GM21367 (cell line): ENCODE measurements around the gene API5.
"Not testable (repeated sequence)": the region's sequence is repeated elsewhere in the genome, so short reads cannot be mapped to it uniquely, and the experiment has no call there.

Source experiments
- ATAC-seq: cut with Tn5 transposase; IDR thresholded peaks from one replicate; pipeline ENCODE4 v1.9.1; 2021; ENCODE audit not compliant: unreplicated experiment

The API5 gene

DNA sequence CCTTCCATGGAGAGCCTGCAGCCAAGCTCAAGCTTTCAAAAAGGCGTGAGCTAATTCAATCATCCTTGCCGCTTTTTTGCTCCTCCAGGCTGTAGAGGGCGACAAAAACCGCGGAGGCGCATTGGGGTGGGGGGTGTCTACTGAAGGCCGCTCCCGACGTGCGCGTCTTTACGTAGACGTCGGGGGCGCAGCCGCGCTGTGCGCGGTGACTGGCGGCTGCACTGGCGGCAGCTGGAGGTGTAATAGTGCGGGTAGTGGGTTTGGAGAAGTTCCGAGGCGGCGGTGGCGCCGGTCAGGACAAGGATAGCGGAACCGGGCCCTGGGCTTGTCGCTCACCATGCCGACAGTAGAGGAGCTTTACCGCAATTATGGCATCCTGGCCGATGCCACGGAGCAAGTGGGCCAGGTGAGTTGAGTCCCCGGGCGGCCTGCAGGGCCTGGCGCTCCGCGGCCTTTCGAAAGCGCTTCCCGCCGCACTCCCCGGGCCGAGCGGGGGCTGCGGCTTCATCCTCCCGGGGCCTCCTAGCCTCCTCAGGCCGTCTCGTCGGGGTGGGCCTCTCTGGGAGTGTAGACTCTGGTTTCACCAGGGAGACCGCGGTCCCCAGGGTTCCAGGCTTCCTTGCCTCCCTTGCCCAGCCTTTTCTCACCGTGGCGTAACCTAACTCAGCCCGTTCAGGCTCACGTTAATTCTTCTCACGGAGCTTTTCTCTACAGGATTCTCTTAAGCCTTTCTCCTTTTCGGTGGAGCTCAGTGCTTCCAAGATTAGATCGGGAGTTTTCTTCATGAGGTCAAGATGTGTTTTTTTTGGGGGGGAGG, at the start of gene API5:
TSS of gene API5 (plus strand) at position 206 of the 817 bp plus-strand sequence. CDS start at position 338, 132 bp downstream.
- peak; percentile 98 for ATAC-seq

DNA sequence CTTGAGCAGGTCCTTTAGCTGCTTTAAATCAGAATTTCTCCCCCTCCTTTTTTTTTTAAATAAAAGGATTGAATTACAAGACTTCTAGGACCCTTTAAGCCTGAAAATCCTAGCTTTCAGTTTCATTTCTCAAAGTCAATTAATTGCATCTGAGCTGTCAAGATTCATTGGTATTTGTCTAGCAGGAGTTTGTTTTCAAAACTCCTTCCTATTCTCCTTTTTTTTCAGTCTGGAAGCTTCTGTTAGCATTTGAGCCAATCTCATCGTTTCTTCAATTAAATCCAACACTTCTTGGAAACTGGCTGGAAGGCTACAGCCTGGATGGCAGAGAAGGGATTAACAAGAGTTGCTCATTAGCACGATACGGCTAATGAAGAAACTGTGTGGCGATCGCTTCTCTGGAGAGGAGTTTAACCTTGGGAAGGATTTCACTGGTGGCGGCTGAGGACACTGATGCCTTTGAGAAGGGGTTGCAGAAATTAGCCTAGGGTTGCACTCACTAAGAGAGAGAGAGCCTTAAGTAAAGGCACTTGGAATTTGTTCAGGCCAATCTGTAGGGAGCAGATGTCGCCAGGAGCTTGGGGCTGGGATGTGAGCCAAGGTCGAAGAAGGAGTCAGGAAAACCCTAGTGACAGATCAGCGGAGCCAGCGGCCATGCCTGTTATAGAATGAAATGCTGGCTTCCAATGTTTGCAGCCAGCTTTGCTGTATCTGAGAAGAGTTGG, 43.8 kb upstream of the API5 start:
- no peak for ATAC-seq

DNA sequence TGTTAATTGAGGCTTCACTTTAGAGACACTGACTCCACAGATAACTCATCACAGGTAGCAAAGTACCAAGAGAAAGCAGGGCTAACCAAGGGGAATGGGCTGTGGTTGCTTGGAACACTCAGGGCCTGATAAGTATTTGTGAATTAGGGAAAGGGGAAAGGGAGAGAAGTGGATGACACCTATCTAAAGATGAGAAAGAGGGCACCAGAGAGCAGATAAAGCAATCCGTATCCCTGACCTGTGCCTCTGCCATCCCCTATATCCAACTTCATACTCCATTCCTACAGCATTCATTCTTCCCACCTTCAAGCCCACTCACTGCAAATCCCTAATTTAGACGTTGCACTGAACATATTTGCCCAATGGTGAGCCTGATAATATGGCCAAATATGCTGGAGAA, 43.0 kb upstream of the API5 start:
- no peak for ATAC-seq

DNA sequence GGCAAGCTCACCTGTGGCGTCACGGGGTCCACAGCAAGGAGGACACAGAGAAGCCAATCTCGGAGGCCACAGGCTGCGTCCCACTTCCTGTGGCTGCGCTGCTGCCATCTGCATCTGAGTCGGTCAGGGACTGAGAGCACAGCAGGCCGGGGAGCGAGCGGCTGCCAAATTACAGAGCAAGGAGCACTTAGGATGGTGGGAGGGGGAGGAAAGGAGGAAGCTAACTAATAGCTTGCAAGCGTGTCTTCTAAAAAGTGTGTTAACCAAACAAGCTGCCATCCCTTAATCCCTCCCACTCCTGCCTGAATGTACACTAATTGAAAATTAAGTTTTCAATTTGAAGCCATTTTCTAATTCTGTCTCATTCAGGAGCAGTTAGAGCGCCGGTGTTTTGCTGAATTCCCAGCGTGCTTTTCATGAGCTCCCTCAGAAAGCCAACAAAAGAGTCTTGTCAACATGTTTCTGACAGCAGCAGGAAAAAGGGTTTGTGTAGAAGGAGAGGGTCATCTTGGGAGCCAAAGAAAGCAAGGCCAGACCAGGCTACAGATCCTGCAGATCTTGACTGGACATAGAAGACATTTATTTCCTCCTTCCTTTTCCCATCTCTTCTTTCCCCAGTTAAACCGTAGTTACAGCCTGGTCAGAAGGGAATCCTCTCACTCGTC, 42.4 kb upstream of the API5 start:
- no peak for ATAC-seq

DNA sequence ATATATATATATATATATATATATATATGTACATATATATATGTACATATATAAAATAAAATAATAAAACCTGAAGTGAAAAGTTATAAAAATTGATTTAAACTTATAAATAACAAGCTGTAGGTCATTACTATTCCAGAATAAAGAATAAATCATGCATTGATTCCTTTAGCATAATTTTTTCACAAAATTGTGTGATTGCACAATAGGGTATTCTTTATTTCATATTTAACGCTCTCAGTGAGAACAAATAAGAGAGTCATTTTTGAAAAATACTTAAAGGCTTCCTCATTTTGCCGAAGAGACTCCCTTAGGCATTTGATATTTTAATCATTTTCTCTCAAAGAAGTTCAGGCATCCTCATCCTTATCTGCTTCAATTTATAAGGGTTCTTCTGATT, 41.3 kb upstream of the API5 start:
- no peak for ATAC-seq

DNA sequence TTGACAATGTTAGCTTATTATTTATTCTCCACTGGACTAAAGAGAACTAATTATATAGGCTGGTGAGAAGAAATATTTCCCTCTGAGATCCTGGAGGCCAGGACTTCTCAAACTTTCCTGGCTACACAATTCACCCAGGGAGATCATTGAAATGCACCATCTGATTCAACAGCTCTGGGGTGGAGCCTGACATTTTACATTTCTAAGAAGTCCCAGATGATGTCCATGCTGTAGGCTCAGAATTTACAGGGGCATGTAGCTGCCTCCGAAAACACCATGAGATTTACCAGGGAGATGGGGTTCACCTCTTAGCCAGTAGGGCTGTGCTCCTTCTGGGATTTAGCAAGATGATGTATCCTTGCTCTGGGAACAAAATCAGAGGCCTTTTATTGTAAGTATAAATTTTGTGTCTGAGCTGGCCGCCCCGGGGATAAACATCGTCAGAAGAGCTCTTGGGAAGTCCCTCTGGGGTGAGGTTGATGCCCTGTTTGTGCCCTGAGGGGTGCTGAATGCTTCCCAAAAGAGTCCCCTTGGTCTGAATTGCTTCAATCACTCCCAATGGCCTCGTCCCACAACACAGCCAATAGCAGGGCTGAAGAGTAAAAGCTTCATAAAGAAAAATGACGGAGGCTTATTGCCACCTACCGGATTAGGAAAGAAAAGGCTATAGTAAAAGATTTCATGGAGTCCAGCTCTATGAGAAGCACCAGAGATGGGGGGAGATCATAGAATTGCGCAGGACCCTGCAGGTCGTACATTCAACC, 33.4 kb upstream of the API5 start:
- ATAC-seq = no peak

DNA sequence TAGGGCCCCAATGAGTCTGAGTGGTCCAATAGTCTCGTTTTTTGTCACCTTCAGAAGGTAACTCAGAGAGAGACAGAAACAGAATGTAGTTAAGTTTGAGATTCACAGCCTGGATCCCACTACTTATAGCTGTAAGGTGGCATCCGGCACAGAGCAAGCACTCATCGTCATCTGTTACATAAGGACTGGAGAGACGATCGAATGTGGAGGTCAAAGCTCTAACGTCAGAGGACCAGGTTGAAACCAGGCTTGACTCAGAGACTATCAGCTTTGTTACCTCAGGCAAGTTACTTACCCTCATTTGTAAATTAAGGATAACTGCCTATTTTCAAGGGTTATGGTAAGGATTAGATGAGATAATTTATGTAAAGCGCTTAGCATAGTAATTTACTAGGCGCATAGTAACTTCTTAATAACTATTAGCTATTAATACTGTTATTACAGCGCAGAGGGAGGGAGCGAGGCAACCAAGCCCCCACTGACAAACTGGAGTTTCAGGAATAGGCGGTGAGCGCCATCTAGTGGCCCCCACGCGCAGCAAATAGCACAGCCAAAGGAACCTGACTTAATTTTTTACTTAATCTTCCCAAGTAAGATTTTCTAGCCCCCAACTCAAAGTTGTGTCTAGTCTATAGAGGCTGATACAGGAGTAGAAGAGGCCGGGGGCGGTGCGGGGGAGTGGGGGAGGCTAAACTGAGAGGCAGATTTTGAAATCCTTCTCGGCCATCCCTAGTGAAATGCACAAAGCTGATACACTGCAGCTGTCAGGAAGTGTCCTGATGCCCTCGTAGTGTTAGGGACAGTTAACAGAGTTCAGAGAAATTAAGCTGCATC, 29.0 kb upstream of the API5 start:
- ATAC-seq = no peak

DNA sequence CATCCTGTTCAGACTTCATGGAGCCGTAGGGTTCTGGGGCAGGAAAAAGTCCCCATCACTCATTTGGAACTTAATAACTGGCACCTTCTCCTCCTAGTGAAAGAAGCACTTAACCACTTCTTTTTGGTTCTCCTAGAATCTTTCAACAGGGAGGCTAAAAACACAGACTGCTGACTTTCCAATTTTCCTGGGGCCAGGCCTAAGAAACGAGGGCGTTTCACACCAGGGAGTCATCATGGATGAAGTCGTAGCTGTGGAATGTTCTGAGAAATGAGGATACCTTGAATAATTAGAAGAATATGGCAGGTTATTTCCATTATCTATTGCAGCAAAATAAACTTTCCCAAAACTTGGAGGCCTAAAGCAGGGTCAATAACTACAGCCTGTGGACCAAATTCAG, 26.0 kb upstream of the API5 start:
- ATAC-seq = no peak

DNA sequence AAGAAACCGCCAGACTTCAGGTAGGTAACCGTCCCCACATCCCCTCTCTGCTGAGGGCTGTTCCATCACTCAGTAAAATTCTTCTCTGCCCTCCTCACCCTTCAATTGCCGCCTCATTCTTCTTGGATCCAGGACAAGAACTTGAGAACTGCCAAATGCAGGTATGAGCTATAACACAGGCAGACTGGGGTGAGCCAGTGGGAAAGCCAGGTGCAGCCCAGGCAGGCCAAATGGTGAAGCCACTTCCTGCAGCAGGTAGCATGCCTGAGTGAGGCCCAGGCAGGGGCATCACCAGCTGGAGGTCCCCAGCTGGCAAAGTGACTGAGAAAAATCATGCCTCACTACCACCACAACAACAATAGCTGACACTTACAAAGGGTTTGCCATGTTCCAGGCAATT, 22.4 kb upstream of the API5 start:
- no peak for ATAC-seq

DNA sequence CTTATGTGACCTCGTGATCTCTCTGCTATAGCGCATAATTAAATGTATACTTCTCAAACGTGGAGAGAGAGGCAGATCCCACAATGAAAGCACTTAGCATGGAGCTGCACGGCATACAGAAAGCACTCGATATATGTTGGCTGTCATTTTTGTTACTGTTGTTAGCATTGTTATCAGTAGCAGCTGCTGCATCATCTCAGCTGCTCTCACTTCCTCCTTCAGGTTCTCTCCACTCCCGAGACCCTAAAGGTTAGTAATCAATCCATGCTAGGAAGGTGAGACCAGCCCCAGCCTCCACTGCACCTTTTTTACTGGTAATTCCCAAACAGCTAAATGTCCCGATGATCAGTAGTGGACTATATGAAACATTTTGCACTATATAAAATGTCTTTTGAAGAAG, 13.4 kb upstream of the API5 start:
- no peak for ATAC-seq

DNA sequence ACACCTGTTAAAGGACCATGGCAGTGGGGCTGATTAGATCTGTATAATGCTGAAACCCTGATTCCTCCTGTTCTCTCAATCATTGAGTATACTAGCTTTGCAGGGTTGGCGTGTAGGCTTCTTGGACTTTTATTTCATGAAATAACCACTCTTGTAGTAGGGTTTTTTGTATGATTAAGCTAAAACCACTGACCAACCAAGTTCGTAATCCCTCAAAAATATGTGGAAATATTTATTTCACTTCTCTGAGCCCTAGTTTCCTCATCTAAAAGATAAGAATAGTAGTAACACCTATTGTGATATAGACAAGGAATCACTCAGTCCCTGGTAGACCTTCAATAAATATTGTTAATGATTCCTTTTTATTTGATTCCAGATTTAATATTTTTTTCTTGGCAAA, 4.2 kb downstream of the API5 start:
- ATAC-seq = no peak

DNA sequence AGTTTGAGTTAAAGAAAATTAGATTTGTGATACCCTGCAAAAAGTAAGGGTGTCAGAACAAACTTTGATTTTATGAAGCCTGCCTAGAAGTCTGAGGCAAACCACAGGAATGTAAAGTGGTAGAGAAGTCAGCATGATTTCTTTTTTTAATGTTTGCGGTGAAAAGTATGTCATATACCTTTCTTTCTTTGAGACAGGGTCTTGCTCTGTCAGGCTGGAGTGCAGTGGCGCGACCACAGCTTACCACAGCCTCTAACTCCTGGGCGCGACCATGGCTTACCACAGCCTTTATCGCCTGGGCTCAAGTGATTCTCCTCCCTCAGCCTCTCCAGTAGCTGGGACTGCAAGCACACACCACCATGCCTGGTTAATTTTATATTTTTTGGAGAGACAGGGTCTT, 4.7 kb downstream of the API5 start:
- no peak for ATAC-seq

DNA sequence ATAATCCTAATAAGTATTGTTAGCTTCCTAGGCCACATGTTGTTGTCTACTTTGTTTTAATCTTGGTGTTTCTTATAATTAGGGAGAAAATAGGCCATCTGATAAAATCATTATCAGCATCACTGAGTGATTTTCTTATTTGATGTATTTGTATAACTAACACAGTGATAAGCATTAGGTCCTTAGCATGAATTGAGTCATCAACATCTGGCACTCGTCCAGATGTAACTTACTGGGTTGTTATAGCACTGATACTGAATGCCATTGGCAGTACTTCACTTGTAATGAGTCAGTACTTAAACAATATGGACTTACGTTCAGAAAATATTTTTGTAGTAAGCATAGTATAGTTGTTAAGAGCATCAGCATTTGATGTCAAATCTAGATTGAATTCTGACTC, 16.2 kb downstream of the API5 start:
- no peak for ATAC-seq

DNA sequence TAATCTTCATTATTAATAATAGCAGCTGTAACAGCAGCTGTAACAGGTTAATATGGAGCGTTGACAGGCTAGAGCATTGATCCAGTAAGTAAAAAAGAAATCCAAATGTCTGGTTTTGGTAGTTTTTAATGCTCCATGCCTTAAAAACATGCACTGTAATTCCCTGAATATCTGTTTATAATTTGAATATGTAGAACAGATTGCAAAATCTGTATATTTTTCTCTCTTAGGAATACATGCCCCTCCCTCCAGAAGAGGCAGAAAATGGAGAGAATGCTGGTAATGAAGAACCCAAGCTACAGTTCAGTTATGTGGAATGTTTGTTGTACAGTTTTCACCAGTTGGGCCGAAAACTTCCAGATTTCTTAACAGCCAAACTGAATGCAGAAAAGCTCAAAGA, 16.7 kb downstream of the API5 start:
- ATAC-seq = no peak

DNA sequence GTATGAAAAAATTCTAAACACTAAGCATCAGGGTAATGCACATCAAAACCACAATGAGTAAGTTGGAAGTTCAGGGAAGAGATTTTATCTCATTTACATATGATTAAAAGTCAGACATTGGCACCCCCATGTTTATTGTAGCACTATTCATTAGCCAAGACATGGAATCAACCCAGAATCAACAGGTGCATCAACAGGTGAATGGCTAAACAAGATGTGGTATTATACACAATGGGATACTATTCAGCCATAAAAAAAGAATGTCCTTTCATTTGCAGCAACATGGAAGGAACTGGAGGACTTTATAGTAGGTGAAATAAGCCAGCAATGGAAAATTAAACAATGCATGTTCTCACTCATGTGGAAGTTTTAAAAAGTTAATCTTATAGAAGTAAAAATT, 29.4 kb downstream of the API5 start:
- no peak for ATAC-seq

DNA sequence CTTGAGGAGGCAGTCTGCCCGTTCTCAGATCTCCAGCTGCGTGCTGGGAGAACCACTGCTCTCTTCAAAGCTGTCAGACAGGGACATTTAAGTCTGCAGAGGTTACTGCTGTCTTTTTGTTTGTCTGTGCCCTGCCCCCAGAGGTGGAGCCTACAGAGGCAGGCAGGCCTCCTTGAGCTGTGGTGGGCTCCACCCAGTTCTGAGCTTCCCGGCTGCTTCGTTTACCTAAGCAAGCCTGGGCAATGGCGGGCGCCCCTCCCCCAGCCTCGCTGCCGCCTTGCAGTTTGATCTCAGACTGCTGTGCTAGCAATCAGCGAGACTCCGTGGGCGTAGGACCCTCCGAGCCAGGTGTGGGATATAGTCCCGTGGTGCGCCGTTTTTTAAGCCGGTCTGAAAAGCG, 39.6 kb downstream of the API5 start:
- ATAC-seq = not testable (repeated sequence)

DNA sequence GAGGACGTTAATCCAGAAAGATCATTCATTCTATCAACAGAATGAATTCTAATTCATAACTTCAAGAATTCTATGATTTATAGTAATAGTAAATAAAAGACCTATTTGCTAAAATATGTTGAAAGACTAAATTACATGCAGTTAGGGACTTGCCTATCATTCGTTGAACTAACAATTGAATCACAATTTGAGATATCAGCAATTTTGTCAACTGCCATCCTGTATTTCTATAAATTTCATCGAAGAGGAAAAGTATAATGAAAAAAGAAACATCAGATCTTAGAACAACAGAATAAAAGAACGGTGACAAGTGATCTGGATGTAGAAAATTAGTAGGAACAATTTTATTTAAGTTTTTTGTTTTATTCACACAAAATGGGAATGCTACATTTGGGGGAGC, 42.5 kb downstream of the API5 start:
- no peak for ATAC-seq

DNA sequence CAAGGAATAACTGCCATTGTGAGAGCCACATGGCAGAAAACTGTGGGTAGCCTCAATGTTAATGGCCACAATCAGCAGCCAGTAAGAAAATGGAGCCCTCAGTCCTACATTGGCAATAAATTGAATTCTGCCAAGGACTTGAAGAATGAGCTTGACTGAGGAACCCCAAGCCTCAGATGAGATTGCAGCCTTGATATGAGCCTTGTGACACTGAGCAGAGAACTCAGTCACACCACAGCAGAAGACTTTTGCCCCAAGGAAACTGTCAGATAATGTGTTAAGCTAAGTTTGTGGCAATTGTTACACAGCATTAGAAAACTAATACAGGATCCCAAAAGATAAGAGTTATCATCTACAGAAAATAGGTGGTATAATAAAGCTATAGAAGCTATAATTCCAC, 44.5 kb downstream of the API5 start:
- no peak for ATAC-seq

DNA sequence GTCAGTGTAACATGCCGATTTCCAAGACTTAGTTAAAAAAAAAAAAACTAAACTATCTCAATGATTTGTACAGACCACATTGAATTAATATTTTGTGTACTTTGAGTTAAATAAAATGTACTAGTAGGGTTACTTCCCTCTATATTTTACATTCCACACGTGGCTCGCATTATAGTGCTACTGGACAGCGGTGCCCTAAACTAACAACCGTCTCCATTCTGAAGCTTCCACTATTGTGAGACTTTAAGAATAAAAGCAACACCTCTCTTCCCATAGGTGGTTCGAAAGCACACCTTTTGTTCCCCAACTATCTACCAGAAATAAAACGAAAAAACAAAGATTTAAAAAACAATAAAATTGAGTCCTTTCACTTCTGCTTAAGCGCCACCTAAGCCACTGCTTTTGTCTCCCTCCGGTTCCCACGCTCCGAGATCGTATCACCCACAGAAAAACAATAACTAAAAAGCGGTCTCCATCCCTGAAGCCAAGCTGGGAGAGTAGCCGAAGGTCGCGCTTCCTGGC, 46.5 kb downstream of the API5 start:
- ATAC-seq = no peak

DNA sequence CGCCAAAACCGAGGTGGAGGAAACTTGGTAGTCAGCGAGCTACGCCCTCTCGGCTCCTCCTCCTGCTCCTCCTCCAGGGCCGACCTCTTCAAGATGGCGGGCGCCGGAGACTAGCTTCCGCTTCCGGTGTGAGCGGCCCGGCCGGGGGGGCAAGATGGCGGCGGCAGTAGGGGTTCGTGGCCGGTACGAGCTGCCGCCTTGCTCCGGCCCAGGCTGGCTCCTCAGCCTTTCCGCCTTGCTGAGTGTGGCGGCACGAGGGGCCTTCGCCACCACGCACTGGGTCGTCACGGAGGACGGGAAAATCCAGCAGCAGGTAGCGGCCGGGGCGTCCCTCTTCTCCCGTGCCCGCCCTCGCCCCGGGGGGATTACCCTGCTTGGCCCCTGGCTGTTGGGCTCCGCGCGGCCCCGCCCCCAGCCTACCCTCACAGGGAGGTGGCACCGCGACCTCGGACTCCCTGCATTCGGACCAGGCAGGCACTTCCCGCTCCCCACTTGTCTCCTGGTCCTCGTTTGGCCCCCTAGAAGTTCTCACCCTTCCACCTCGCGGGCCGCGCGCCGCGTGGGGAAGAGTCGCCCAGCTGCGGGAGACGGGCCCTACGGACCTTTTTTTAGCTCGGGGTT, 47.1 kb downstream of the API5 start, which contains the start of gene TTC17:
TSS of gene TTC17 (plus strand) at position 120 of the 621 bp plus-strand sequence. CDS start at position 155, 35 bp downstream.
- ATAC-seq = peak; percentile 90
